Mononuclear cell (primary cell): ENCODE measurements around the gene WNT3. TPM values are rescaled to one million over a fixed set of nuclear protein-coding genes. Genes with fewer than 3 reads are reported as not detected.
"Not testable (repeated sequence)": the region's sequence is repeated elsewhere in the genome, so short reads cannot be mapped to it uniquely, and the experiment has no call there.

ENCODE experiments used
- H3K27me3 ChIP-seq: 2 replicates; pipeline ENCODE4 v1.6.0; 2011; ENCODE audit warnings: low read length, control low read depth; ENCODE audit not compliant: insufficient read depth
- H3K4me1 ChIP-seq: 2 replicates; pipeline ENCODE4 v1.5.1; 2011; ENCODE audit warnings: mild to moderate bottlenecking, low read length, control low read depth; ENCODE audit not compliant: insufficient read depth
- H3K4me3 ChIP-seq: 2 replicates; pipeline ENCODE4 v1.5.1; 2011; ENCODE audit warnings: mild to moderate bottlenecking, low read length, moderate library complexity
- H3K9me3 ChIP-seq: 2 replicates; pipeline ENCODE4 v1.5.1; 2011; ENCODE audit warnings: low read depth, mild to moderate bottlenecking, control low read depth, low read length
- total RNA-seq: library from RNA; depleted of rRNA; stranded (reverse); fragments of >200 nt; gene quantifications from one replicate; pipeline ENCODE4 v1.2.3, GENCODE V29; 2012

The WNT3 gene
- total RNA-seq, 1 donor = 0.10 TPM

DNA sequence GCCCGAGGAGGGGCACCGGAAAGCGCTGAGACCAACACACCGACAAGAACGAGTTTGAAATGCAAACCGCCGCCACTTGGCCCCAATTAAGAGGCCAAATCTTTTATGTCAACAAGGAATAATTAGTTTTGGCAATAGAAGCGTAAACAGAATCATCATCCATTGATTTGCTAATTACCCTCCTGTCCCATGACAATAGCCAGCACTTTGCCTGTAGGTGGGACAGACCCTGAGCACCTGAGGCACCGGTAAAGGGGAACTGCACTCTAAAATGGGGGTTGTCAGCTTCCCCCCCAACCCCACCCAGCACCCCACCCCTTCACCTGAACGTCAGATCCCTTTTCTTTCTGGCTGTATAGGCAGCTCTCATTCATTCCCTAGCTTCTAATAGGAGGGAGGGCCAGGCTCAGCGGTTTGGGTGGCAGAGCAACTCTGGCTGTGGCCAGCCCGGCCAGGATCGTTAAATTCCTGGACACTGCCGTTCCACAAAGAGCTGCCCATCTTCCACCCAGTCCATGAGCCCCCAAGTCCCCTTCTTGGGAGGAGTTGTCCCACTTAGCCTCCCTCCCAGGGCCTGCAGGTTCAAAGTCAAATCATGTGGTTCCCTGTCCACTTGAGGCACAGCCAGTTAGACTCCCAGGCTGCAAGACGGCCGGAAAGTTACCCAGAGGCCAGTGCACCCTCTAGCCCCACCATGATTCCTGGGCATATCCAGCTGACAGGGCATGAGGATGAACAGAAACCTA, 45.8 kb downstream of the WNT3 start:
- peaks cover 32% of the 10 kb centered on the region for H3K4me1 ChIP-seq
- H3K27me3 ChIP-seq = peaks cover 33% of the 10 kb centered on the region
- H3K4me3 ChIP-seq = peak overlapping the region; percentile 23
- no peaks in the 10 kb centered on the region for H3K9me3 ChIP-seq

DNA sequence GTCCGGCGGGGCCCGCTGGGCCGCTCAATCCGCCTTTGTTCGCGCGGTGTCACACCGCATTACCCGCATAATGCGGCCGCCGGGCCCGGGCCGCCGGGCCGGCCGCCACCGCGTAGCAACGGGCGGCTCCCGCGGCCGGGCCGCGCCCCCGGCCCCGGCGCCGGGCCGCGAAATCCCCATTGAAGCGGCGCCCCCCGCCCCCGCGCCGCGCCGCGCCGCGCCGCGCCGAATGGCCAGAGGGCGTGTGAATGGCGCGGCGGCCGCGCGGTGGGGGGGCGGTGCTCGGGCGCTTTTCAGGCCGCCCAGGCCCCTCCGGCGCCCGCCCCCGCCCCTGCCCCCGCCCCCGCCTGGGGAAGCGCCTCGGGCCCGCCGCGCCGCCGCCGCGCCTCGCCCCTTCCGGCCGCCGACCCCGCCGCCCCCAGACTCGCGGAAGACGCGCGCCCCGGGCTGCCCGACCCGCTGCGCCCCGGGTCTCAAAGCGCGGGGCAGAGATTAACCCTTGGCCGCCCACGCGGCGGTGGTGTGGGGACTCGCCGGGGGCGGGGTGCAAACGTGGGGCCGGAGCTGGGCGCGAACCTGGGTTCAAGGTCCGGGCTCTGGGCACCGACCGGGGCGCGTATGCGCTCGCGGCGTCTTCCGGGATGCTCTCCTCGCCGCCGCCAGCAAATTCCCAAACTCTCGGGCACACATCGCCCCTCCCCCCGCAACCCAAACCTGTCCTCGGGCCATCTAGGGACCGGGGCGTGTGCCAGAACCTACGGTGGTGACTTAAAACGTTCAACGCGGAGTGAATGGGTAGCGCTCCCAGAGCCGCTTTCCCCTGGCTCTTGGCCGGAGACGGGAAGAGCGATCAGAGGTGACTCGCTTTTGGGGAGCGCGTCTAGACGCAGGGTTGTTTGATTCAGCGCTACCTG, 46.7 kb downstream of the WNT3 start:
- no peaks in the 10 kb centered on the region for H3K9me3 ChIP-seq
- H3K4me1 ChIP-seq = peaks cover 32% of the 10 kb centered on the region
- H3K27me3 ChIP-seq = peaks cover 33% of the 10 kb centered on the region
- peak overlapping the region; percentile 23 for H3K4me3 ChIP-seq

DNA sequence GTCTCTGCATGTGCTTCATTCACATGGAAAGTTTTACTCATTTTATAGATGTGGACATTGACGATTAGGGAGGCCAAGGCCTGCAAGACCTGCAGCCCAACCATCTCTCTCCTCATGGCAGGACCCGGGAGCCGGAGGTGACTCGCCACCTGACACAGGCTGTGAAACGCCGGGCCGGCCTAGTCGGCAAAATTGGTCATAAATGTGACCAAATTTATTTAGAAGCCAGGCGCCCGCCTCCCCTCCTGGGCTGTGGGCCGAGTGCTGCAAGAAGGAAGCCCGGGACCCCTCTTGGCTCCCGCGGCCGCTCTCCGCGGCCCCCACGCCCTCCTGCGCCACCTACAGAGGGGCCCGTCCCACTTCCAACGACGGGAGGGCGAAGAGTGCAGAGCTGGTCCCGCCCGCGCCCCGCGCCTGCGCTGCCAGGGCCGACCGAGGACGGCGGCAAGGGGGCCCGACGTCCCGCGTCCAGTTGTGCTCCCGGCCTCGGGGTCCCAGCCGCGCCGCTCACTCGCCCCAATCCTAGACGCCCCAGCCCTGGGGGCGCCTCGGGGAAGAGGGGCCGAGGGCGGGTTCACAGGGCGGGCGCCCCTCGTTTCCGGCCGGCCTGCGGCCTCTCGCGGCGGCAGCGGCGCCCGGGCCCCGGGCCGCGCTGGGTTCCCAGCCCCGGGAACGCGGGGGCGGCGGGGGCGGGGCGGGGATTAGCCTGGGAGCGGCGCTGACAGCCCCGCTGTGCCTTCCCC, 47.5 kb downstream of the WNT3 start:
- peaks cover 32% of the 10 kb centered on the region for H3K4me1 ChIP-seq
- H3K4me3 ChIP-seq = peak overlapping the region; percentile 20
- peaks cover 33% of the 10 kb centered on the region for H3K27me3 ChIP-seq
- no peaks in the 10 kb centered on the region for H3K9me3 ChIP-seq

DNA sequence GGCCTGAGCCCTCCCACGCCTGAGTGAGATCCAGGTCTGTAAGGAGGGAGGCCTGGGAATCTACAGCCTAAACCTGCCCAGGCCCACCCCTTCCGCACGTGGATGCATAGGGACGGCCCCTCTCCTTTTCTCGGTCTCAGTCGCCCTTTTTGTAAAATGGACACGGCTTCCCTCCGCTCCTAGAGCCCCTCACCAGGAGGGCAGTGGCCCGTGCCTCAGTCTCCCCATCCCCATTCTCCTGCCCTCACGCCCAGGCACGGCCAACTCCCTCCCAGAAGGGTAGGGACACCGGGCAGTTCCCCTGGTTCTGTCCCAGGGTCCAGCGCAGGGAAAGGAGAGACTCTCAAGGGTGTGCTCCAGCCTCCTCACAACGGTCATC, 48.1 kb downstream of the WNT3 start:
- peaks cover 33% of the 10 kb centered on the region for H3K27me3 ChIP-seq

DNA sequence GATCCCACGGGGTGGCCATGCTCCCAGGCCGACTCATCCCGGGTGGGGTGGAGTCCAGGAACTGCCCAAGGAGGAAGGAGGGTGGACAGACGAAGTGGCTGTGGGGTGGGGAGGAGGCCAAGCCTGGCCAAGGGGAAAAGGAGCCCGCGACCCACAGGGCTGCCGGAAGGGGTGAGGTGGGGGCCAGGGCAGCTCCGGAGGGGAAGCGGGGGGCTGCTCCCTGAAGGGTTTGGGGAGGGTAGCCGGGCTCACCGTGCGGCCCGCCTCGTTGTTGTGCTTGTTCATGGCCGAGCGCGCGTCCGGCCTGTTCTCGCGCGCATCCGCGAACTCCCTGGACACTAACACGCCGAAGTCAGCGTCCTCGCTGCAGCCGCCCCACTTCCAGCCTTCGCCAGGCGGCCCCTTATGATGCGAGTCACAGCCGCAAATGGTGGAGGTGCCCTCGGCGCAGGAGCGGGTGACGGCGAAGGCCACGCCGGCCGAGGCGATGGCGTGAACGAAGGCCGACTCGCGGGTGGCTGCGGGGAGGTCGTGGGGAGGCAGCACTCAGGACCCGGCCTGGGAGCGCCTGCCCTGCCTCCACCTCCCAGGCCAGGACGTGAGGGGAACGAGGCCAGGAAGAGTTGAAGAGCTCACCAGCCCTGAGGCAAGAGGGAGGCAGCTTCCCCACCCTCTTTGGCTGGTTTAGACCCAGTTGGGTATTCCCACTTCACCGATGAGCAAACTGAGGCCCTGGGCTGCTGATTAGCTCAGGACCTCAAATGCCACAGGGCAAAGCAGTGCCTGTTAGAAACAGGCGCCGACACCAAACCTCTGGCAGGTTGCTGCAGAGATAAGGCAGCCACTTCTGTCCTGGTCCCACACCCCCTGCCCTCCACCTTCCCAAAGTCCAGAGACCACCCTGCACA, 48.7 kb downstream of the WNT3 start:
- no peaks in the 10 kb centered on the region for H3K9me3 ChIP-seq
- H3K27me3 ChIP-seq = peaks cover 33% of the 10 kb centered on the region
- no peak overlapping the region for H3K4me3 ChIP-seq
- peaks cover 32% of the 10 kb centered on the region for H3K4me1 ChIP-seq

More for the DNA sequence above, 48.1 kb downstream of the WNT3 start:
- Histone ChIP-seq H3K9me3 (no peaks in the 10 kb centered on the region), H3K4me1 (peaks cover 32% of the 10 kb centered on the region), H3K4me3 (no peak overlapping the region)

DNA sequence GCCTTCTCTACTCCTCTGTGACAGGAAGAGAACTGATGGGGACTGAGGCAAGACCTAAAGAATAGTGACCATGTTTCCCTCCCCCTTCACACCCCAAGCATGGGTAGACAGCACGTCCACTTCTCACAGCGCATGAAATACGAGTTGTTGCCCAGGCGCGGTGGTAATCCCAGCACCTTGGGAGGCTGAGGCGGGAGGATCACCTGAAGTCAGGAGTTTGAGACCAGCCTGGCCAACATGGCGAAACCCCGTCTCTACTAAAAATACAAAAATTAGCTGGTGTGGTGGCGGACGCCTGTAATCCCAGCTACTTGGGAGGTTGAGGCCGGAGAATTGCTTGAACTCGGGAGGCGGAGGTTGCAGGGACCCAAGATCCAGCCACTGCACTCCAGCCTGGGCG, 49.6 kb downstream of the WNT3 start:
- not testable (repeated sequence) for H3K4me3 ChIP-seq, H3K9me3 ChIP-seq
- Histone ChIP-seq H3K27me3 (peaks cover 28% of the 10 kb centered on the region), H3K4me1 (peaks cover 32% of the 10 kb centered on the region)

DNA sequence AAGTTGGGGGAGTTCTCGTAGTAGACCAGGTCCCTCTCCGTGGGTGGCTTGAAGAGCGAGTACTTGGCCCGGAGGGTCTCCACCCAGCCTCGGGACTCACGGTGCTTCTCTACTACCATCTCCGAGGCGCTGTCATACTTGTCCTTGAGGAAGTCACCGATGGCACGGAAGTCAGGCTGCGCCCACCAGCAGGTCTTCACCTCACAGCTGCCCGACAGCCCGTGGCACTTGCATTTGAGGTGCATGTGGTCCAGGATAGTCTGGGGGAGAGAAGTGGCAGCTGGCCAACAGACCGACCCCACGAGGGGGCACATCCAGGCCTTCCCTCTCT, 50.0 kb downstream of the WNT3 start:
- peaks cover 32% of the 10 kb centered on the region for H3K4me1 ChIP-seq
- H3K9me3 ChIP-seq = no peaks in the 10 kb centered on the region
- H3K27me3 ChIP-seq = peaks cover 28% of the 10 kb centered on the region
- H3K4me3 ChIP-seq = no peak overlapping the region

DNA sequence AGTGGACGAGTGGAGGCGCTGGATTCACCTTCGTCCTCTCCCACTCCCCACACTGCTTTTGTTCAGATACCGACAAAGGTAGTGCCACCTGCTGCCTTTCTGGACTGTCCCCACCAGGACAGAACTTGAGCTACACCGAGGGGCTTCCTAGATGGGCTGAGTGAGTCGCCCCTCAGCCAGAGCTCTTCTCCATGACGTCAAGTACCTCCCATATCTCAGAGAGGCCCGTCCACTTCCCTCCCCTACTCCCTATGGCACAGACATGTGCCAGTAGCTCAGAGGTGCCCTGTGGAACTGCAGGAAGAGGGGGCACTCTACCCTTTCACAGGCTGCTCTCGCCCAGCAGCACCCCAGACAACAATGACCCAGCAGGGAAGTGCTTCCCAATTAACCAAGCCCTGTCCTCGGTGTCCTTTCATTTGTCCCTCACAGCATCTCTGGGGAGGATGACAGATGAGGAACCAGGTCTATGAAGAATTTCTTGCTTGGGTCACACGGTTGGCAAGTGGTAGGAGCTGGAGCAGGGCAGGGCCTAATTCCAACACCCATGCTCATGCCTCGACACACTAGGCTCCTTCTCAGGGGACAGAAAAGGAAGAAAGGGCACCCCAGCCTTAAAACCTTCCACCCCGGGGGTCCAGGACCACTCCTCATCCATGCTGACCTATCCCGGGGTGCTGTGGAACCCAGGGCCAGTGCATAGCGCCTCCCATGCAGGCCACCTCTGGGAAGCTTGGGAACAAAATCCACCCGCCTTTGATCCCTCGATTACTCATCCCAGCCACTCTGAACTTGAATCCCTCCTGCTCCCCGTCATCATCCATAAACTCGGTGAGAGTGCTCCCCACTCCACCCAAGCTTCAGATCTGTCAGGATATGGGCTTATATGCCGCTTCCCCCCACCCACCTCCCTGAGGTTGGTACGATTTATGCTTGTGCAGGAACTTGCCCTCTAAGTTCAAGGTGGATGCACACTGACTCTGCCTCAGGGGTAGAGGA, 51.7 kb downstream of the WNT3 start:
- Histone ChIP-seq H3K4me3 (no peak overlapping the region), H3K9me3 (no peaks in the 10 kb centered on the region), H3K27me3 (peaks cover 15% of the 10 kb centered on the region), H3K4me1 (peaks cover 19% of the 10 kb centered on the region)

DNA sequence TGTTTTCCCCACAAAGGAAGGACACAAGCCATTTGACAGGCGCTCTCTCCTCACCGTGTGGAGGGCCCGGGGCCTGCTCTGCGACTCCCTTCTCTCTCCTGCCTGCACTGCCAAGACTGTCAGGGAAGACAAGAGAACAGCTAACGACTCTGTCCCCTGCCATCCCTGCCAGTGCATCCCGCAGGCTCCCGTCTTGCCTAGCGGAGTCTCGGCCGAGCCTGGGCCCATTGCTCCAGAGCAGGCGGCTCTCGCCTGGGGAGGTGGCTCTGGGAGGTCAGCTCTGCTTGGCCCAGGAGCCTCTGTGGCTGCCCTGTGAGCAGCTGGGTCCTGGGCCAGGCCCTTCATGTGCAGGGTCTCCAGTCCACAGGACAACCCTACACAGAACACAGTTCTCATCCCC, 53.0 kb downstream of the WNT3 start:
- Histone ChIP-seq H3K4me1 (peaks cover 12% of the 10 kb centered on the region), H3K4me3 (no peak overlapping the region), H3K27me3 (peaks cover 9% of the 10 kb centered on the region), H3K9me3 (no peaks in the 10 kb centered on the region)

DNA sequence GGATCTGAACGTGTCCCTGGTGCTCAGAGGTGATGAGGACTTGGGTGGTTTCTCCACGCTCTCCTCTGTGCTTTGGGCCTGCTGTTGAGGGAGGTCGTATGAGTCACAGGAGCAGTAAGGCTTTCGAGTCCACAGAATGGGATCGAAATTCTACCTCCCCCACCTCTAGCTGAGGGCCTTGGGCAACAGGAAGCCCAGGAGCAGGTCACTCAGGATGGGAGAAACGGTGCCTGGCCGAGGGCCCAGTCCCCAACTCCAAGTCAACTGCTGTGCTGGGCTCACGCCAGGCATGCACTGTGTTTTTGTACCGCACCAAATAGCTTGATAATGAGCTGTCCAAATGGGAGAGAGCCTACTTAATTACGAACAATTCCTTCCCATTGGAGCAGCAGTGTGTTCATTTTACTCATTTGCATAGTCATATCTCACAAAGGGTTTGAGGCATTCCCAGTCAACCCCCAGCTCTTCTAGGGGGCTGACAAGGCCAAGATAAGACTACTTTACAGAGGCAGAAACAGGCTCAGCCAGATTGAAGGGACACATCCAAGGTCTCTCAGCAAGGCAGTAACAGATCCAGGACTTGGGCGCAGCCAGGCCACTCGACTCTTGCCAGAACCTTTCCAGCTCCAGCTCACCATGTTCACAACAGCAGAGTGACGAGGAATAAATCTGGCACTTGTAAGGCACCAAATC, 53.6 kb downstream of the WNT3 start:
- H3K4me3 ChIP-seq = no peak overlapping the region
- H3K9me3 ChIP-seq = no peaks in the 10 kb centered on the region
- peaks cover 6% of the 10 kb centered on the region for H3K4me1 ChIP-seq
- peaks cover 3% of the 10 kb centered on the region for H3K27me3 ChIP-seq

DNA sequence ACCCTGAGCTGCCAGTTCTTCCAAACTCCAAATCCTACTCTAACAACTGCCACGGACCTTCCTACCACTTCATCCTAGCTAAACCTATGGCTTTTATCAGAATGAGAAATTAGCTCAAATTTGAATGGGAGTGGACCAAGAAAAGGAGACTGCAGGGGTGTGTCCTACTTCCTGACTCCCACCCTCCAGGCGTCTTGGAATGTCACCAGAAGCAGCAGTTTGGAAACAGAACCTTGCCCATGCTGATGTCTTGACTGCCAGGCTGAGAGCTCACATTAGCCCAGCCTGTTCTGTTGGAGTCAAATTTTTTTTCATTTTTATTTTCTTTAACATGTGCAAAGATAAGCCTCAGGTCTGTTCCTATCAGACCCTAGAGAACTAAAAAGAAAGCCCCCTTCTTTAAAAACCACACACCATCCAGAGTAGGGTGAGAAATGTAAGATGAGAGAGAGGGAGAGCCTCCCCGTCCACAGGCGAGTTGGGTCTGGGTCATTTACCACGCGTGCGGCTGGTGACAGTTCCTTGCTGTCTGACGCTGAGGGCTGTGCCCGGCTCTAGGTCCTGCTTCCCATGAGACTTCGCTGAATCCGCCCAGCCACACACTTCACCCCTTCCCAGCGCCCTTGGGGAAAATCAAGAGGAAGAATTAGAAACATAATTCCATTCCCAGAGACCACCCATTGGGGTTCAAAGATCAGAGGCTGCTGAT, 54.3 kb downstream of the WNT3 start:
- H3K4me3 ChIP-seq = no peak overlapping the region
- H3K27me3 ChIP-seq = no peaks in the 10 kb centered on the region
- H3K4me1 ChIP-seq = no peaks in the 10 kb centered on the region
- no peaks in the 10 kb centered on the region for H3K9me3 ChIP-seq

DNA sequence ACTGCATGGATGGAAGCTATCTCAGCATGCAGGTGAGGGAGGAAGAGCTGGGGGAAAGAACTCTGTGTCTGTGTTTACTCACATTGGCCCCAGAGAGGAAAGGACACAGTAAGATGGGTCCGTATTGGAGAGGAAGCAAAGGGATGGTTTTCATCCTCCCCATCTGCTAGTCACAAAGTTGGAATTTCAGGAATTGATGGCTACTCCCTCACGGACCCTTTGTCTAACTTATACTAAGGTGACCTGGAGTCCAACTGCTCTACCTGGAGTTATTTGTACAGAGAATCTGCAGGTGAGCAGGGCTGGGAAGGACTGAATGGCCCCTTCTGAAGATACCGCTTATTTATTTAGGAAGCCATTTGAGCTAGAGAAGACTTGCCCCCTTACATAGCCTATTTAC, 55.1 kb downstream of the WNT3 start:
- Histone ChIP-seq H3K27me3 (no peaks in the 10 kb centered on the region), H3K4me3 (no peak overlapping the region), H3K4me1 (no peaks in the 10 kb centered on the region), H3K9me3 (no peaks in the 10 kb centered on the region)
